Keratinocyte (primary cell): Measurements from ENCODE around the gene PSD2. TPM values are rescaled to one million over a fixed set of nuclear protein-coding genes. Genes with fewer than 3 reads are reported as not detected.

Source experiments
- DNase-seq: peaks from one replicate; pipeline ENCODE4 v3.0.0-alpha.2; 2011; ENCODE audit warnings: low read depth, missing footprints, low spot score
- FAIRE-seq: peaks from 2 replicates; lab custom pipeline; 2011; peaks lifted over from hg19 to GRCh38; lab: Jason Lieb, UNC
- H2AFZ ChIP-seq: 2 replicates; pipeline ENCODE4 v1.6.0; 2012; ENCODE audit warnings: low read length, control low read depth, inconsistent platforms; ENCODE audit not compliant: control insufficient read depth
- H3K27ac ChIP-seq: 2 replicates; pipeline ENCODE4 v1.5.1; 2011; ENCODE audit warnings: low read length; ENCODE audit not compliant: control insufficient read depth, insufficient read depth
- H3K27me3 ChIP-seq: 3 replicates; pipeline ENCODE4 v1.6.0; 2011; ENCODE audit warnings: low read length; ENCODE audit not compliant: control insufficient read depth, insufficient read depth; ENCODE audit errors: extremely low read depth
- H3K36me3 ChIP-seq, 2 experiments: 2 replicates in 1 of 2; 3 replicates in 1 of 2; pipeline ENCODE4 v1.5.1; 2011; ENCODE audit warnings: low read length in 2 of 2, mild to moderate bottlenecking in 1 of 2; ENCODE audit not compliant: control insufficient read depth in 2 of 2, insufficient read depth in 2 of 2; ENCODE audit errors: extremely low read depth in 1 of 2
- H3K4me1 ChIP-seq: 3 replicates; pipeline ENCODE4 v1.5.1; 2011; ENCODE audit warnings: low read length; ENCODE audit not compliant: control insufficient read depth, insufficient read depth; ENCODE audit errors: extremely low read depth
- H3K4me2 ChIP-seq: 3 replicates; pipeline ENCODE4 v1.6.0; 2011; ENCODE audit warnings: low read depth, low read length; ENCODE audit not compliant: control insufficient read depth, insufficient read depth; ENCODE audit errors: extremely low read depth
- H3K4me3 ChIP-seq, 3 experiments: fragments of 200-600 bp in 1 of 3; sonication (generic) in 1 of 3; 2 replicates in 2 of 3; 3 replicates in 1 of 3; pipeline ENCODE4 v1.5.1; 2011 to 2016; ENCODE audit warnings: low read length in 3 of 3, mild to moderate bottlenecking in 3 of 3, control low read depth in 2 of 3, inconsistent platforms in 1 of 3, low read depth in 1 of 3, mixed read lengths in 1 of 3, mixed run types in 1 of 3, moderate library complexity in 1 of 3; ENCODE audit not compliant: control insufficient read depth in 2 of 3, insufficient read depth in 2 of 3; ENCODE audit errors: extremely low read depth in 1 of 3
- H3K79me2 ChIP-seq: 2 replicates; pipeline ENCODE4 v1.6.0; 2012; ENCODE audit warnings: low read length; ENCODE audit not compliant: control insufficient read depth, insufficient read depth
- H3K9ac ChIP-seq: 3 replicates; pipeline ENCODE4 v1.6.0; 2011; ENCODE audit warnings: low read length; ENCODE audit not compliant: control insufficient read depth, insufficient read depth; ENCODE audit errors: extremely low read depth
- H3K9me1 ChIP-seq: 3 replicates; pipeline ENCODE4 v1.6.0; 2011; ENCODE audit warnings: low read length; ENCODE audit not compliant: control insufficient read depth, insufficient read depth; ENCODE audit errors: extremely low read depth
- H3K9me3 ChIP-seq: 2 replicates; pipeline ENCODE4 v1.5.1; 2012; ENCODE audit warnings: low read depth, low read length; ENCODE audit not compliant: control insufficient read depth
- H4K20me1 ChIP-seq: 3 replicates; pipeline ENCODE4 v1.6.0; 2011; ENCODE audit warnings: low read length; ENCODE audit not compliant: control insufficient read depth, insufficient read depth; ENCODE audit errors: extremely low read depth
- EZH2 ChIP-seq: IDR thresholded peaks from one replicate; pipeline ENCODE4 v1.6.1; 2012; ENCODE audit warnings: inconsistent platforms, mild to moderate bottlenecking, low read length, moderate library complexity
- dilution Hi-C: fragments of 300-500 bp; cut with MboI; formaldehyde crosslinking; loops from one replicate; pipeline ENCODE4 v1.7.0; 2020; ENCODE audit warnings: low sequenced_read_pairs; ENCODE audit not compliant: extremely low pct_ligation_motif_present
- polyA plus RNA-seq, 5 experiments: library from polyadenylated mRNA; depleted of rRNA in 3 of 5; stranded (reverse) in 3 of 5; stranded (forward) in 1 of 5; unstranded in 1 of 5; fragments of >200 nt; gene quantifications; 1 replicate in 1 of 5; 2 replicates in 3 of 5; 3 replicates in 1 of 5; pipeline versions ENCODE4 v1.2.1 to v1.2.3, GENCODE V29; 2011 to 2012; ENCODE audit warnings: missing spikeins in 2 of 5, low read depth in 1 of 5, low replicate concordance in 1 of 5
- TF ChIP-seq, protein P1 (sequence below), 3 experiments: IDR thresholded peaks in 1 of 3; conservative IDR thresholded peaks in 1 of 3; optimal IDR thresholded peaks in 1 of 3; 2 replicates in 2 of 3; 3 replicates in 1 of 3; pipeline versions ENCODE3 to v1.5.1; 2011; ENCODE audit warnings: low read length in 3 of 3, mild to moderate bottlenecking in 3 of 3, moderate library complexity in 2 of 3, control low read depth in 1 of 3, inconsistent platforms in 1 of 3; ENCODE audit not compliant: insufficient read depth in 2 of 3; ENCODE audit errors: extremely low read depth in 1 of 3

Gene PSD2
- polyA plus RNA-seq, 1 donor (not counting 4 experiments of a cell fraction or from before 2014, with no cell fraction given): not detected

DNA sequence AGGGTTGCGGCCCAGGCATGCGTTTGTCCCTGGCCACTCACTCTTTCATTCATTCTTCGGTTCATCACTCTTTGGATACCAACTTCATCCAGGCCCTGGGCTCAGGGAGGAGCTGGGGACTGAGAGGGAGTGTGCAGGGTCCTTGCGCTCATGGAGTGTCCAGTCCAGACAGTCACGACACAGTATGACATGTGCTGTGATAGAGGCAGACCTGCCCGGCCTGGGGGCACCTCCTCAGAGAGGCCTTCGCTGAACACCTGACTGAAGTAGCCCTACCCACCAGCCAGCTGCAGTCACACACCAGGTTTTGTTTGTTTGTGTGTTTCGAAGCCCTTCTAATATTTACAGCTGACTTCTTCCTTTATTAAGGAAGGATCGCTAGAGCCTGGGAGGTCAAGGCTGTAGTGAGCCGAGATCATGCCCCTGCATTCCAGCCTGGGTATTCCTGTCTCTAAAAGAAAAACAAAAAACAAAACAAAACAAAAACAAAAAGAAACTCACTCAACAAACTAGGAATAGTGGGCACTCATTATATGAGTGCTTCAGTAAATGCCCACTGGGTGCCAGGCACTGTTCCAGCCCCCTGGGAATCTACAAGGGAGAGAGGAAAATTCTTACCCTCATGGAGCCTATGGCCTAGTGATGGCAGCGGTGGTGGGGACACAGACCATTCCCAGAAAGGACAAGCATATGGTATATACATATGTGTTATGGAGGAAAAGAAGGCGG lies 6.3 kb upstream of the PSD2 start:
- peaks cover 2% of the 10 kb centered on the region for H4K20me1 ChIP-seq
- peaks cover 8% of the 10 kb centered on the region for H3K27me3 ChIP-seq
- no peak for DNase-seq
- H3K79me2 ChIP-seq: no peaks in the 10 kb centered on the region
- H2AFZ ChIP-seq: no peak overlapping the region
- H3K4me2 ChIP-seq: no peak overlapping the region
- no peaks in the 10 kb centered on the region for H3K9me3 ChIP-seq
- H3K4me3 ChIP-seq: no peak overlapping the region
- no peaks in the 10 kb centered on the region for H3K36me3 ChIP-seq
- no peak overlapping the region for H3K9ac ChIP-seq
- no peak overlapping the region for H3K27ac ChIP-seq
- TF ChIP-seq, protein P1, sequence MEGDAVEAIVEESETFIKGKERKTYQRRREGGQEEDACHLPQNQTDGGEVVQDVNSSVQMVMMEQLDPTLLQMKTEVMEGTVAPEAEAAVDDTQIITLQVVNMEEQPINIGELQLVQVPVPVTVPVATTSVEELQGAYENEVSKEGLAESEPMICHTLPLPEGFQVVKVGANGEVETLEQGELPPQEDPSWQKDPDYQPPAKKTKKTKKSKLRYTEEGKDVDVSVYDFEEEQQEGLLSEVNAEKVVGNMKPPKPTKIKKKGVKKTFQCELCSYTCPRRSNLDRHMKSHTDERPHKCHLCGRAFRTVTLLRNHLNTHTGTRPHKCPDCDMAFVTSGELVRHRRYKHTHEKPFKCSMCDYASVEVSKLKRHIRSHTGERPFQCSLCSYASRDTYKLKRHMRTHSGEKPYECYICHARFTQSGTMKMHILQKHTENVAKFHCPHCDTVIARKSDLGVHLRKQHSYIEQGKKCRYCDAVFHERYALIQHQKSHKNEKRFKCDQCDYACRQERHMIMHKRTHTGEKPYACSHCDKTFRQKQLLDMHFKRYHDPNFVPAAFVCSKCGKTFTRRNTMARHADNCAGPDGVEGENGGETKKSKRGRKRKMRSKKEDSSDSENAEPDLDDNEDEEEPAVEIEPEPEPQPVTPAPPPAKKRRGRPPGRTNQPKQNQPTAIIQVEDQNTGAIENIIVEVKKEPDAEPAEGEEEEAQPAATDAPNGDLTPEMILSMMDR (optimal IDR thresholded peaks at IDR 0.05 in 1 of 3, IDR thresholded peaks at IDR 0.05 in 1 of 3, conservative IDR thresholded peaks at IDR 0.05 in 1 of 3; ENCODE audit: extremely low read depth in 1 of 3, insufficient read depth in 2 of 3, low read length in 3 of 3): no peak
- TF ChIP-seq EZH2: no peak
- no peak for FAIRE-seq
- no peaks in the 10 kb centered on the region for H3K9me1 ChIP-seq
- dilution Hi-C loops: no loop called here
- peaks cover 7% of the 10 kb centered on the region for H3K4me1 ChIP-seq

- no peaks in the 10 kb centered on the region for H3K9me3 ChIP-seq
- no peak for TF ChIP-seq EZH2
- TF ChIP-seq, protein P1 (optimal IDR thresholded peaks at IDR 0.05 in 1 of 3, IDR thresholded peaks at IDR 0.05 in 1 of 3, conservative IDR thresholded peaks at IDR 0.05 in 1 of 3; ENCODE audit: extremely low read depth in 1 of 3, insufficient read depth in 2 of 3, low read length in 3 of 3): no peak
- no peak for FAIRE-seq
- no peak overlapping the region for H2AFZ ChIP-seq
- H3K4me1 ChIP-seq: peaks cover 7% of the 10 kb centered on the region
- H3K36me3 ChIP-seq: no peaks in the 10 kb centered on the region
- dilution Hi-C loops: no loop called here
- DNase-seq: no peak
- no peaks in the 10 kb centered on the region for H3K9me1 ChIP-seq
- peaks cover 2% of the 10 kb centered on the region for H4K20me1 ChIP-seq
- no peaks in the 10 kb centered on the region for H3K79me2 ChIP-seq
- peaks cover 13% of the 10 kb centered on the region for H3K27me3 ChIP-seq
- H3K4me3 ChIP-seq: no peak overlapping the region
- H3K4me2 ChIP-seq: no peak overlapping the region
- no peak overlapping the region for H3K27ac ChIP-seq
- no peak overlapping the region for H3K9ac ChIP-seq
Measured at GRCh38 chr5:139789845-139790189, 5.8 kb upstream of the PSD2 start.
